HepG2 (cell line): ENCODE results near the gene UBE3B. TPM values are rescaled to one million over a fixed set of nuclear protein-coding genes. Genes with fewer than 3 reads are reported as not detected.
A peak's percentile ranks its signal among the peaks of the same experiment; 100 is the strongest.

ENCODE experiments used
- ATAC-seq: fragments of 200-7000 bp; cut with Tn5 transposase; 3 replicates; pipeline ENCODE4 v1.9.1; 2020; ENCODE audit warnings: mild to moderate bottlenecking, moderate library complexity
- BruUV-seq: library from RNA; stranded (reverse); fragments of 400-500 nt; replicated peaks from 2 replicates; lab custom pipeline; 2021; lab: Mats Ljungman, UMichigan
- CTCF ChIA-PET: fragments of 300-600 bp; formaldehyde crosslinking; extraction: SDS; loops from one replicate; lab custom pipeline; 2021; ENCODE audit warnings: low total read pairs, inconsistent platforms, low intra/inter-chr PET ratio; lab: Yijun Ruan, JAX
- POLR2A ChIA-PET: fragments of 350-600 bp; sonication (Branson Sonifier 250); formaldehyde crosslinking; loops from one replicate; lab custom pipeline; 2020; ENCODE audit warnings: antibody characterized with exemption, inconsistent platforms; lab: Yijun Ruan, JAX
- DNase-seq: peaks from one replicate; pipeline ENCODE4 v3.0.0-alpha.2; 2015; ENCODE audit warnings: low spot score
- FAIRE-seq: peaks from 3 replicates; lab custom pipeline; 2011; peaks lifted over from hg19 to GRCh38; lab: Jason Lieb, UNC
- H2AFZ ChIP-seq: one replicate; pipeline ENCODE4 v1.6.1; 2011; ENCODE audit warnings: low read length, inconsistent platforms
- H3K27ac ChIP-seq: fragments of 300-600 bp; 3 replicates; pipeline ENCODE4 v1.8.0; 2011; ENCODE audit warnings: mixed run types, mild to moderate bottlenecking, mixed read lengths, low read length, inconsistent platforms; ENCODE audit not compliant: insufficient read depth; ENCODE audit errors: extremely low read length
- H3K27me3 ChIP-seq, 2 experiments: fragments of 200-600 bp in 1 of 2; 2 replicates in 1 of 2; 3 replicates in 1 of 2; pipeline versions ENCODE4 v1.6.0 to v1.8.0; 2011; ENCODE audit warnings: low read length in 2 of 2, mild to moderate bottlenecking in 2 of 2, moderate library complexity in 2 of 2, inconsistent platforms in 1 of 2; ENCODE audit not compliant: insufficient read depth in 2 of 2, control insufficient read depth in 1 of 2
- H3K36me3 ChIP-seq, 2 experiments: fragments of 200-600 bp in 1 of 2; replicated peaks in 1 of 2; 2 replicates in 1 of 2; 3 replicates in 1 of 2; pipeline versions ENCODE4 v1.5.1 to v1.8.0; 2011; ENCODE audit warnings: low read length in 2 of 2, inconsistent platforms in 1 of 2; ENCODE audit not compliant: insufficient read depth in 2 of 2, control insufficient read depth in 1 of 2
- H3K4me1 ChIP-seq: 2 replicates; pipeline ENCODE4 v1.5.1; 2012; ENCODE audit warnings: low read length, inconsistent platforms; ENCODE audit not compliant: insufficient read depth
- H3K4me2 ChIP-seq: 2 replicates; pipeline ENCODE4 v1.6.0; 2011; ENCODE audit warnings: low read depth, low read length, inconsistent platforms
- H3K4me3 ChIP-seq, 3 experiments: fragments of 200-600 bp in 1 of 3; sonication (generic), shearing (Covaris generic) in 1 of 3; replicated peaks in 1 of 3; 2 replicates each; pipeline ENCODE4 v1.5.1; 2011 to 2016; ENCODE audit warnings: low read length in 3 of 3, inconsistent platforms in 2 of 3, low read depth in 2 of 3, mild to moderate bottlenecking in 2 of 3, control low read depth in 1 of 3, mixed read lengths in 1 of 3; ENCODE audit not compliant: insufficient read depth in 1 of 3
- H3K79me2 ChIP-seq: one replicate; pipeline ENCODE4 v1.6.1; 2011; ENCODE audit warnings: low read length, inconsistent platforms; ENCODE audit not compliant: insufficient read depth
- H3K9ac ChIP-seq: 2 replicates; pipeline ENCODE4 v1.6.0; 2011; ENCODE audit warnings: mild to moderate bottlenecking, low read depth, low read length, inconsistent platforms; ENCODE audit not compliant: insufficient read depth
- H3K9me3 ChIP-seq: 2 replicates; pipeline ENCODE4 v1.5.1; 2012; ENCODE audit warnings: mild to moderate bottlenecking, low read length
- H4K20me1 ChIP-seq: 2 replicates; pipeline ENCODE4 v1.6.0; 2011; ENCODE audit warnings: inconsistent platforms, mild to moderate bottlenecking, low read length, moderate library complexity; ENCODE audit not compliant: insufficient read depth
- CEBPB ChIP-seq: IDR thresholded peaks from 2 replicates; pipeline ENCODE4 v1.6.1; 2011; ENCODE audit warnings: low read depth, low read length, improper control_type of control experiment, borderline replicate concordance
- WGBS: methylation state at CpG from one replicate; pipeline ENCODE4 v1.1.6; 2017; ENCODE audit warnings: low lambda C conversion rate; 5-methylcytosine and 5-hydroxymethylcytosine counted together
- in situ Hi-C: cut with HindIII; loops from 2 replicates; pipeline ENCODE4 v1.10.0; 2017; ENCODE audit warnings: low pct_unique_long_range_greater_than_20kb; ENCODE audit not compliant: extremely low pct_ligation_motif_present
- intact Hi-C: fragments of 100-400 bp; cut with micrococcal nuclease; formaldehyde crosslinking; loops from one replicate; pipeline ENCODE4 v1.10.0; 2022; ENCODE audit not compliant: unreplicated experiment
- polyA plus RNA-seq, 8 experiments: library from polyadenylated mRNA; depleted of rRNA in 3 of 8; stranded (reverse) in 7 of 8; unstranded in 1 of 8; fragments of >200 nt; fragmentation: Illumina TruSeq in 4 of 8; extraction: Trizol in 4 of 8; gene quantifications; 2 replicates each; pipeline versions ENCODE4 v1.2.1 to v1.2.3, GENCODE V29; 2011 to 2016; ENCODE audit warnings: low read depth in 4 of 8, missing spikeins in 1 of 8, mixed read lengths in 1 of 8; ENCODE audit not compliant: insufficient read depth in 1 of 8
- total RNA-seq, 5 experiments: library from RNA; depleted of rRNA; stranded (reverse); fragments of >200 nt; fragmentation: Illumina TruSeq; extraction: Trizol; gene quantifications; 2 replicates each; pipeline ENCODE4 v1.2.3, GENCODE V29; 2016; ENCODE audit warnings: low read depth in 1 of 5
- TF ChIP-seq, protein P1 (sequence below): IDR thresholded peaks from 2 replicates; pipeline ENCODE4 v1.4.0; 2020; ENCODE audit warnings: mild to moderate bottlenecking, missing genetic modification reagents

Gene UBE3B
- total and polyA plus RNA-seq, 2 of the 13 experiments (the other 11 are each of a cell fraction or from before 2014, with no cell fraction given) = 22.7 to 25.3 TPM

DNA sequence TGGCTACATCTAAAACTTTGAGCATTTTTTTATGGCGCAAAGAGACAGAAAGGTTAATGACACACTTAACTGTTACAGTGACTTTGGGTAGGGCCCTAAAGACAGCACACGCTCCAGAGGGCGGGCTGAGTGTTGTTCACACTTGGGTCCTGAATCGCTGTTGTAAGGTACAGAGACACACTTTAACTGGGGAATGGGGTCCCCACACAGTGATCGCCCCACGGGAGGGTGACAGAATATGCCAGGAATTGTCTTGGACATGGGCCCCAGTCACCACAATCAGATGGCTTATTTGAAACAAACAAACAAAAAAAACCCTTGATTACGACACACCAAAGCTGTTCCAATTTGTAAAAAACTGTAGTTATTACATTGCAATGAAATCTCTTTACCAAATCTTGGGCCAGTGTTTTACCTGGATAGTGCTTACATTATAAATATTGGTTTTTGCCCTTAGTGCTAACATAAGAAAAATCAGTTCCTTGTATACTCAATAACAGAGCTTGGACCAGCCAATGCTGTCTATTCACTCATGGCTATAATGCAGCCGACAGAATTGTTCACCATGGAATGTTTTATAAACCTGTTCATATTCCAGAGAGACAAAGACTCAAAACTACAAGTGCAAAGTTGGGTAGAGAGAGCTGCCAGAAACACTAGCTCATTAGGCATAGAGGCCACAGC lies 28.6 kb upstream of the UBE3B start:
- in situ Hi-C loops (no loop called here), intact Hi-C loops (no loop called here)
- ChIA-PET POLR2A (interaction anchor here (1.3 kb wide), 1 partner anchor 13 kb away, joined by 4 read pairs; no protein-coding TSS in a partner anchor), CTCF (no interaction called here)
- H3K4me1 ChIP-seq = peaks cover 32% of the 10 kb centered on the region
- no peaks in the 10 kb centered on the region for H3K79me2 ChIP-seq
- FAIRE-seq (no peak), DNase-seq (no peak), ATAC-seq (no peak)
- 89% methylated on average over 8 of the region's 8 CpGs for WGBS
- no TSS peak for BruUV-seq
- no peak overlapping the region for H3K27ac ChIP-seq
- no peaks in the 10 kb centered on the region for H3K27me3 ChIP-seq
- H3K9me3 ChIP-seq = no peaks in the 10 kb centered on the region
- H3K4me3 ChIP-seq = no peak overlapping the region
- no peaks in the 10 kb centered on the region for H4K20me1 ChIP-seq
- H3K4me2 ChIP-seq = no peak overlapping the region
- peak; percentile 43; the same call in 1 of the 2 replicates for TF ChIP-seq CEBPB
- TF ChIP-seq, protein P1, sequence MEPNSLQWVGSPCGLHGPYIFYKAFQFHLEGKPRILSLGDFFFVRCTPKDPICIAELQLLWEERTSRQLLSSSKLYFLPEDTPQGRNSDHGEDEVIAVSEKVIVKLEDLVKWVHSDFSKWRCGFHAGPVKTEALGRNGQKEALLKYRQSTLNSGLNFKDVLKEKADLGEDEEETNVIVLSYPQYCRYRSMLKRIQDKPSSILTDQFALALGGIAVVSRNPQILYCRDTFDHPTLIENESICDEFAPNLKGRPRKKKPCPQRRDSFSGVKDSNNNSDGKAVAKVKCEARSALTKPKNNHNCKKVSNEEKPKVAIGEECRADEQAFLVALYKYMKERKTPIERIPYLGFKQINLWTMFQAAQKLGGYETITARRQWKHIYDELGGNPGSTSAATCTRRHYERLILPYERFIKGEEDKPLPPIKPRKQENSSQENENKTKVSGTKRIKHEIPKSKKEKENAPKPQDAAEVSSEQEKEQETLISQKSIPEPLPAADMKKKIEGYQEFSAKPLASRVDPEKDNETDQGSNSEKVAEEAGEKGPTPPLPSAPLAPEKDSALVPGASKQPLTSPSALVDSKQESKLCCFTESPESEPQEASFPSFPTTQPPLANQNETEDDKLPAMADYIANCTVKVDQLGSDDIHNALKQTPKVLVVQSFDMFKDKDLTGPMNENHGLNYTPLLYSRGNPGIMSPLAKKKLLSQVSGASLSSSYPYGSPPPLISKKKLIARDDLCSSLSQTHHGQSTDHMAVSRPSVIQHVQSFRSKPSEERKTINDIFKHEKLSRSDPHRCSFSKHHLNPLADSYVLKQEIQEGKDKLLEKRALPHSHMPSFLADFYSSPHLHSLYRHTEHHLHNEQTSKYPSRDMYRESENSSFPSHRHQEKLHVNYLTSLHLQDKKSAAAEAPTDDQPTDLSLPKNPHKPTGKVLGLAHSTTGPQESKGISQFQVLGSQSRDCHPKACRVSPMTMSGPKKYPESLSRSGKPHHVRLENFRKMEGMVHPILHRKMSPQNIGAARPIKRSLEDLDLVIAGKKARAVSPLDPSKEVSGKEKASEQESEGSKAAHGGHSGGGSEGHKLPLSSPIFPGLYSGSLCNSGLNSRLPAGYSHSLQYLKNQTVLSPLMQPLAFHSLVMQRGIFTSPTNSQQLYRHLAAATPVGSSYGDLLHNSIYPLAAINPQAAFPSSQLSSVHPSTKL = no peak
- no peak overlapping the region for H3K9ac ChIP-seq
- H3K36me3 ChIP-seq = peaks cover 14 to 44% of the 10 kb centered on the region in 2 experiments
- no peak overlapping the region for H2AFZ ChIP-seq
